Brain microvascular endothelial cell (primary cell): ENCODE data around the gene NBAS.

Source experiments
- DNase-seq: peaks from one replicate; pipeline ENCODE4 v3.0.0-alpha.2; 2020
- H3K27ac ChIP-seq: fragments of 250-450 bp; sonication (Bioruptor Pico); 2 replicates; pipeline ENCODE4 v1.5.1; 2020; ENCODE audit warnings: mild to moderate bottlenecking, moderate library complexity
- H3K27me3 ChIP-seq: fragments of 250-450 bp; sonication (Bioruptor Pico); replicated peaks from 2 replicates; pipeline ENCODE4 v1.5.1; 2020; ENCODE audit warnings: mild to moderate bottlenecking
- H3K36me3 ChIP-seq: fragments of 250-450 bp; sonication (Bioruptor Pico); replicated peaks from 2 replicates; pipeline ENCODE4 v1.5.1; 2020; ENCODE audit warnings: mild to moderate bottlenecking
- H3K4me3 ChIP-seq: 2 replicates; pipeline ENCODE4 v1.5.1; 2011; ENCODE audit warnings: low read depth, mild to moderate bottlenecking, control low read depth, low read length, moderate library complexity
- in situ Hi-C: cut with HindIII; loops from 2 replicates; pipeline ENCODE4 v1.10.0; 2017; ENCODE audit warnings: low sequenced_read_pairs, low pct_ligation_motif_present
- TF ChIP-seq, protein P1 (sequence below): IDR thresholded peaks from 2 replicates; pipeline ENCODE4 v1.5.1; 2011; ENCODE audit warnings: low read depth, mild to moderate bottlenecking, moderate library complexity, low read length, control low read depth, inconsistent platforms; ENCODE audit errors: missing control alignments

The NBAS gene

DNA sequence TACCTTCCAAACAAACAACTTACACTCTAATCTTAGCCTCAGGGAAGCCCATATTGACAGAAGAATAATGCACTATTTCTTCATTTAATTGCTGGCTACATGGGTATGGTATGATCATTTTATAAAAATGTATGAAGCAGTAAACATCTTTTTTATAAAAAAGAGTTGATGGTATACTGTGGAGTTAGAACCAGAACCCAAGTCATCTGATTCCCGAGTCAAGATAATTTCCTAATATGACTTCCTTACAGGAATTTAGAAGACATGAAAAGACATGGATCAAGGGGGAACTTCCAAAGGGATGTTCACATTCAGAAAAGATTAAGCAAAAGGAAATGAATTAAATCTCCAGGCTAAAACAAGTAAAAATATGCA, 171.8 kb downstream of the NBAS start:
- in situ Hi-C loops, result no loop called here
- TF ChIP-seq, protein P1, sequence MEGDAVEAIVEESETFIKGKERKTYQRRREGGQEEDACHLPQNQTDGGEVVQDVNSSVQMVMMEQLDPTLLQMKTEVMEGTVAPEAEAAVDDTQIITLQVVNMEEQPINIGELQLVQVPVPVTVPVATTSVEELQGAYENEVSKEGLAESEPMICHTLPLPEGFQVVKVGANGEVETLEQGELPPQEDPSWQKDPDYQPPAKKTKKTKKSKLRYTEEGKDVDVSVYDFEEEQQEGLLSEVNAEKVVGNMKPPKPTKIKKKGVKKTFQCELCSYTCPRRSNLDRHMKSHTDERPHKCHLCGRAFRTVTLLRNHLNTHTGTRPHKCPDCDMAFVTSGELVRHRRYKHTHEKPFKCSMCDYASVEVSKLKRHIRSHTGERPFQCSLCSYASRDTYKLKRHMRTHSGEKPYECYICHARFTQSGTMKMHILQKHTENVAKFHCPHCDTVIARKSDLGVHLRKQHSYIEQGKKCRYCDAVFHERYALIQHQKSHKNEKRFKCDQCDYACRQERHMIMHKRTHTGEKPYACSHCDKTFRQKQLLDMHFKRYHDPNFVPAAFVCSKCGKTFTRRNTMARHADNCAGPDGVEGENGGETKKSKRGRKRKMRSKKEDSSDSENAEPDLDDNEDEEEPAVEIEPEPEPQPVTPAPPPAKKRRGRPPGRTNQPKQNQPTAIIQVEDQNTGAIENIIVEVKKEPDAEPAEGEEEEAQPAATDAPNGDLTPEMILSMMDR, result no peak
- H3K4me3 ChIP-seq, result no peak overlapping the region

DNA sequence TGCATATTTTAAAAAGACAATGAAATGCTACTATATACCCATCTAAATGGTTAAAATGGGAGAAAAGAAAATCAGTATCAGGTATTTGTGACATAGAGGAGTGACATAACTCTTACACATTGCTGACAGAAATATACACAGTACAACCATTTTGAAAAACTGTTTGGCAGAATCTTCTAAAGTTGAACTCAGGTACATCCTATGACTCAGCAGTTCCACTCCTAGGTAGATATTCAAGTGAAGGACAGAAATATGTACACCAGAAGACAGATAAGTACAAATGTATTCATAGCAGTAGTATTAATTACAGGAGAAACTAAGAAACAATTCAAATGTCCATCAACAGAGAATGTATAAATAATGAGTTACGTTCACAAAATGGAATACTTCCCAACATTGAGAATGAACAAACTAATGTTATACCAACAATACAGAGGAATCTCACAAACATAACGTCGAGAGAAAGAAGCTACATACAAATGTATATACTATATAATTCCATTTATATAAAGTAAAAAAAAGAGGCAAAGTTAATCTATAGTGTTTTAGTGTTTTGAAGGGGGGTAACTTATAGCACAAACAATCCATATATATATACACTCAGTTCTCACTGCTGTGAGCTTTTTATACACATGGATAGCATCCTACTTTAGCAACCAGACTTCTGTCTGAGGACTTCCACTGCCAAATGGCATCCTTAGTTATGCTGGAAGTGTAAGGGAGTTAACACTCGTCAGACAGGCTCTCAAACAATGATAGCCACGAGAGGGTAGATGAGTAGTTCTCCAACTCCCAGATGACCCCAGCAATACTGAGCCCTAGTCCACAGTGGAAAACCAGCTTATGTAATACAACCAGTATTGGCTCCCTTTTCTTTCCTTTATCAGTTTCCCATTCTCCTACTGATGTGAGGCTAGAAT, 172.5 kb downstream of the NBAS start:
- in situ Hi-C loops, result no loop called here
- H3K4me3 ChIP-seq, result no peak overlapping the region
- DNase-seq, result no peak
- no peaks in the 10 kb centered on the region for H3K27me3 ChIP-seq
- H3K27ac ChIP-seq, result no peak overlapping the region
- peaks cover 4% of the 10 kb centered on the region for H3K36me3 ChIP-seq
- TF ChIP-seq, protein P1, result no peak

More for the DNA sequence above, 171.8 kb downstream of the NBAS start:
- DNase-seq, result no peak
- Histone ChIP-seq H3K36me3 (peaks cover 4% of the 10 kb centered on the region), H3K27me3 (no peaks in the 10 kb centered on the region), H3K27ac (no peak overlapping the region)

DNA sequence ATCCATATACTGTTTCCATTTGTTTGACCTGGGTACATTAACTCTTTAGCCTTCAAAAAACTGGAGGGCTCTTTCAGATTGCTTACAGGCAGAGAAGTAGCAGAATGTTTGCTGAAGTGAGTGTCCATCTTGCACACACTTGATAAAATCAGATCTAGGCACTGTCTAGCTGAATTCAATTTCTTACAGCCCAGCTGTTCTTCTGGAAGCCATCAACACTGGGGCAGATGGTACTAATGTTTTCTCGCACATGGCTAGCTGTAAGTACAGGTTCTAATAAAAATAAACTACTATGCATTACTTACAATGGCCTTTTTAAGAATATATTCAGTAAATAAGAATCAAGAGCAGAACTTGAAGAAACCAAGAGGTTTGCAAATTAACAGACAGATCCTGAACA, 175.9 kb downstream of the NBAS start:
- DNase-seq, result no peak
- Histone ChIP-seq H3K27ac (no peak overlapping the region), H3K4me3 (no peak overlapping the region), H3K27me3 (no peaks in the 10 kb centered on the region), H3K36me3 (no peaks in the 10 kb centered on the region)
- TF ChIP-seq, protein P1, result no peak
- in situ Hi-C loops, result no loop called here

DNA sequence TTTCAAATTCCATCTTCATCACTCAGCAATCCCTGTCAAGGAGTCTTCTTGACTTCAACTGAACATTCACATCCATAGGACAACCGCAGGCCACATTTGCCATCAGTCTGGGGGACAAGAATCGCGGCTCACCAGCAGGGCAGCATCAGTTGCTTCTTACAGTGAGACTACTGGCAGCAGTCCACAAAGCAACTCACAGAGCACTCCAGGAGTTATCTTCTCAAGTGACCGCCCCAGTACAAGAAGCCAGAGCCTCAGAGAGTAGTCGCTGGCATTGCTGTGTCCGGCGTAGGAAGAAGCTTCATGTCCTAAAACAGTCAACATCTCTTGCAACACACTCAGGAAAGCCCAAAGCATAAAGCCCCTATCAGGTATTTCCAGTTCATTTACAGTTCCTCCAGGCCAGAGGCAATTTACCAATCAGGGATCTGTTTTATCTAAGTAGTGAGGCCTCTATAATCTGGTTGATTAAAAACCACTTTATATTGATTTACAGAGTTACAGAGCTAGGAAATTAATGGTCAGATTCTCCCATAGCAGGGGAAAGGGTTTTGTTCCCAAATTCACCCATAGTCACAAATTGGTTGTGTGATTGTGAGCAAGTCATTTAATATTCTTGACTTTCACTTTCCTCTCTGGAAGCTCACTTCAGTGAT, 177.3 kb downstream of the NBAS start:
- no peak overlapping the region for H3K4me3 ChIP-seq
- TF ChIP-seq, protein P1, result no peak
- no peaks in the 10 kb centered on the region for H3K27me3 ChIP-seq
- no peak overlapping the region for H3K27ac ChIP-seq
- in situ Hi-C loops, result no loop called here
- H3K36me3 ChIP-seq, result no peaks in the 10 kb centered on the region
- no peak for DNase-seq

DNA sequence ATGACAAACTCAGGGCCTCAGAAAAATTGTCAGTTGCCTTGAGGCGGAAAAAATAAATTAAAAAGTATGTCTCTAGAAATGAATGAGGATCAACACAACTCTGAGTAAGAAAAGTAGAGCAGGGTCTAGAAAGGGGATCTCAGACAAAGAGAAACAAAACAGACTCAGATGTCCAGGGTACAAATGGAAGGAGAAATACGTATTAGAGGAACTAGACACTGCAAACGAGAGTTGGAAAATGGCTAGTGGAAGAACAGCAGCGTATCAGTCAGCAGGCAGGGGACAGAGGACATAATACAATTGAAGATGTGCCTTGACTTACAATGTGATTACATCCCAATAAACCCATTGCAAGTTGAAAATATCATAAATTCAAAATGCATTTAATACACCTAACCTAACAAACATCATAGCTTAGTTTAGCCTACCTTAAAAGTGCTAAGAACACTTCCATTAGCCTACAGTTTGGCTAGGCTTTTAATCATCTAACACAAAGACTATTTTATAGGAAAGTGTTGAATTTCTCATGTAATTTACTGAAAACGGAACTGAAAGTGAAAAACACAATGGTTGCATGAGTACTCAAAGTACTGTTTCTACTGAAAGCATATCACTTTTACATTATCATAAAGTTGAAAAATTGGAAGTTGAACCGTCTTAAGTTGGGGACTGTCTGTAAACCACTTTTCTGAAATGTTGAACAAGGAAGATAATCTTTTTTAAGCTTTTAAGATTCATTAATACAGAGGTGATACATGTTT, 182.8 kb downstream of the NBAS start:
- in situ Hi-C loops, result no loop called here
- Histone ChIP-seq H3K27me3 (no peaks in the 10 kb centered on the region), H3K27ac (no peak overlapping the region), H3K36me3 (peaks cover 7% of the 10 kb centered on the region), H3K4me3 (no peak overlapping the region)
- TF ChIP-seq, protein P1, result no peak
- DNase-seq, result no peak
